K562 (cell line): ENCODE results near the gene TLX2. TPM values are rescaled to one million over a fixed set of nuclear protein-coding genes. Genes with fewer than 3 reads are reported as not detected.

Source experiments
- CBX3 ChIP-seq, 2 experiments: IDR thresholded peaks; 1 replicate in 1 of 2; 2 replicates in 1 of 2; pipeline ENCODE4 v1.6.1; 2012; ENCODE audit warnings: inconsistent platforms in 2 of 2, low read length in 2 of 2, borderline replicate concordance in 1 of 2, control low read depth in 1 of 2
- FOXA3 ChIP-seq, 2 experiments: fragments of 450-650 bp in 1 of 2; sonication (generic) in 1 of 2; formaldehyde crosslinking; IDR thresholded peaks in 1 of 2; conservative IDR thresholded peaks in 1 of 2; 2 replicates each; pipeline versions ENCODE4 v1.4.0 to v1.8.0; 2020 to 2022; ENCODE audit warnings: mild to moderate bottlenecking in 2 of 2, missing genetic modification reagents in 1 of 2
- MECOM ChIP-seq: fragments of 250-450 bp; sonication (Bioruptor Pico); IDR thresholded peaks from 2 replicates; pipeline ENCODE4 v1.8.0; 2022; ENCODE audit warnings: inconsistent platforms
- TAF7 ChIP-seq: fragments of 450-650 bp; IDR thresholded peaks from 2 replicates; pipeline ENCODE4 v1.6.1; 2016; ENCODE audit warnings: missing genetic modification characterization, missing compliant biosample characterization
- YY1 ChIP-seq, 3 experiments: IDR thresholded peaks; 2 replicates each; pipeline ENCODE4 v1.6.1; 2011; ENCODE audit warnings: low read length in 2 of 3, mild to moderate bottlenecking in 2 of 3, moderate library complexity in 2 of 3, borderline replicate concordance in 1 of 3, control low read depth in 1 of 3, low read depth in 1 of 3; ENCODE audit not compliant: insufficient read depth in 3 of 3, insufficient replicate concordance in 2 of 3, control insufficient read depth in 1 of 3, insufficient read length in 1 of 3; ENCODE audit errors: extremely low read depth in 1 of 3
- ZNF239 ChIP-seq: fragments of 250-450 bp; sonication (Bioruptor Pico); IDR thresholded peaks from 2 replicates; pipeline ENCODE4 v1.4.0; 2020; ENCODE audit warnings: mild to moderate bottlenecking
- polyA plus RNA-seq, 8 experiments: library from polyadenylated mRNA; depleted of rRNA in 4 of 8; stranded (reverse) in 5 of 8; unstranded in 3 of 8; fragments of >200 nt; fragmentation: Nextera tagmentation in 2 of 8; fragmentation: Illumina TruSeq in 1 of 8; extraction: Ambion mirVana in 2 of 8; extraction: Trizol in 1 of 8; gene quantifications; 2 replicates each; pipeline versions ENCODE4 v1.2.1 to v1.2.3, GENCODE V29; 2011 to 2014; ENCODE audit warnings: inconsistent platforms in 1 of 8, missing spikeins in 1 of 8
- total RNA-seq, 7 experiments: library from RNA; depleted of rRNA in 6 of 7; stranded (reverse); fragments of >200 nt in 6 of 7; fragmentation: Illumina TruSeq in 2 of 7; extraction: Trizol in 2 of 7; gene quantifications; 2 replicates each; pipeline versions ENCODE4 v1.2.1 to v1.2.3, GENCODE V29; 2011 to 2021; ENCODE audit warnings: low replicate concordance in 1 of 7
- TF ChIP-seq, protein P1 (sequence below): sonication (generic); formaldehyde crosslinking; IDR thresholded peaks from 2 replicates; pipeline ENCODE4 v1.8.1; 2022; ENCODE audit warnings: missing genetic modification reagents
- TF ChIP-seq, protein P2 (sequence below): fragments of 450-650 bp; formaldehyde crosslinking; IDR thresholded peaks from 2 replicates; pipeline ENCODE4 v1.4.0; 2022; ENCODE audit warnings: mild to moderate bottlenecking, moderate library complexity
- TF ChIP-seq, protein P3 (sequence below): fragments of 450-650 bp; formaldehyde crosslinking; IDR thresholded peaks from 2 replicates; pipeline ENCODE4 v1.4.0; 2020; ENCODE audit warnings: mild to moderate bottlenecking, moderate library complexity
- TF ChIP-seq, protein P4 (sequence below): fragments of 250-450 bp; sonication (Bioruptor Pico); IDR thresholded peaks from 2 replicates; pipeline ENCODE4 v1.4.0; 2020; ENCODE audit warnings: mild to moderate bottlenecking, moderate library complexity
- TF ChIP-seq, protein P5 (sequence below), 3 experiments: fragments of 200-800 bp in 1 of 3; sonication (Bioruptor generic) in 1 of 3; sonication (generic) in 1 of 3; formaldehyde crosslinking in 1 of 3; IDR thresholded peaks; 2 replicates each; pipeline versions ENCODE4 v1.6.1 to v1.8.0; 2016 to 2022; ENCODE audit warnings: mild to moderate bottlenecking in 2 of 3, missing compliant biosample characterization in 2 of 3, missing genetic modification characterization in 2 of 3, missing genetic modification reagents in 1 of 3
- TF ChIP-seq, protein P6 (sequence below): fragments of 450-650 bp; formaldehyde crosslinking; IDR thresholded peaks from 2 replicates; pipeline ENCODE4 v1.4.0; 2022; ENCODE audit warnings: missing genetic modification characterization

The TLX2 gene
- total and polyA plus RNA-seq, 9 of the 15 experiments (the other 6 are each of a cell fraction or from before 2014, with no cell fraction given): not detected

DNA sequence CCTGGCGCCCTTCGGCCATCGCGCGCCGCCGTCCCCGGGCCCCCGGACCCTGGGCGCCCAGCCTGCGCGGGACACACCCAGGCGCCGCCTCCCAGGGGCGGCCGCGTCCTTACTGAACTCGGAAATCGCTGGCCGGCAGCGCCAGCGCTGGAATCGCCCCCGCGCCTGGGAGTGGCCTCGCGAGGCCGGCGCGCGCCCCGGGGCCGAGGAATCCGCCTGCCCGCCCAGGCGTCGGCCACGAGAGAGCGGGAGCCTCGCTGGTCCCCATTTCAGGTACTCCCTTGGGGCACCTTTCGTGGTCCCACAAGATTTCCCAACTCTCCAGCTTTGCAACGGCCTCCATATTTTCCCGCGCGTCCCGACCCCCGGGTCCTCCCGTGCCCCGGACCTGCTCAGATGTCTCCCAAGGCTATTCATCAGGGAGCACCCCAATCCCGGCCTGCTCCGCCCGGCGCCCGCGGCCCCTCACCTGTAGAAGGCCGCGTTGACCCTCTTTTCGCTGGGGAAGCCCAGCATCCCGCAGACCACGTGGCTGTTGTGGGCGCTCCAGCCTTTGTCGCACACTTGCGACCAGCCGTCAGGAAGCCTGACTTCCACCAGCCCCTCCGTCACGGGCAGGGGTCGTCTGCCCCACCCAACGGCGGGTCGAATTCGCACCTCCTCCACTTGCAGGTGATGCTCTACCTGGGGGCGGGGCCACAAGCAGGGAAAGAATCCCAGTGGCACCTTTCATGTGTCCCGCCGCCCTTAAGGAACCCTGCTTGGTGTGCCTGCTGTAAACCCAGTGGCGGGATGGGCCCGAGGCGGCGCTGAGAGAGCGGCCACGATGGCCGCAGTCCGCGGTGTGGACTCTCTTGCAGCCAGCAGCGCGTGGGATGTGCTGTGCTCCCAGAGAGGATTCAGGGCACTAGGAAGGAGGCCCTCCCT is 34.9 kb downstream of the TLX2 start (continued):
- TF ChIP-seq, protein P1, sequence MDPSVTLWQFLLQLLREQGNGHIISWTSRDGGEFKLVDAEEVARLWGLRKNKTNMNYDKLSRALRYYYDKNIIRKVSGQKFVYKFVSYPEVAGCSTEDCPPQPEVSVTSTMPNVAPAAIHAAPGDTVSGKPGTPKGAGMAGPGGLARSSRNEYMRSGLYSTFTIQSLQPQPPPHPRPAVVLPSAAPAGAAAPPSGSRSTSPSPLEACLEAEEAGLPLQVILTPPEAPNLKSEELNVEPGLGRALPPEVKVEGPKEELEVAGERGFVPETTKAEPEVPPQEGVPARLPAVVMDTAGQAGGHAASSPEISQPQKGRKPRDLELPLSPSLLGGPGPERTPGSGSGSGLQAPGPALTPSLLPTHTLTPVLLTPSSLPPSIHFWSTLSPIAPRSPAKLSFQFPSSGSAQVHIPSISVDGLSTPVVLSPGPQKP: no peak
- TF ChIP-seq, protein P2, sequence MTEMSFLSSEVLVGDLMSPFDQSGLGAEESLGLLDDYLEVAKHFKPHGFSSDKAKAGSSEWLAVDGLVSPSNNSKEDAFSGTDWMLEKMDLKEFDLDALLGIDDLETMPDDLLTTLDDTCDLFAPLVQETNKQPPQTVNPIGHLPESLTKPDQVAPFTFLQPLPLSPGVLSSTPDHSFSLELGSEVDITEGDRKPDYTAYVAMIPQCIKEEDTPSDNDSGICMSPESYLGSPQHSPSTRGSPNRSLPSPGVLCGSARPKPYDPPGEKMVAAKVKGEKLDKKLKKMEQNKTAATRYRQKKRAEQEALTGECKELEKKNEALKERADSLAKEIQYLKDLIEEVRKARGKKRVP (CRISPR knock-in tag): no peak
- TF ChIP-seq MECOM: no peak
- TF ChIP-seq, protein P3, sequence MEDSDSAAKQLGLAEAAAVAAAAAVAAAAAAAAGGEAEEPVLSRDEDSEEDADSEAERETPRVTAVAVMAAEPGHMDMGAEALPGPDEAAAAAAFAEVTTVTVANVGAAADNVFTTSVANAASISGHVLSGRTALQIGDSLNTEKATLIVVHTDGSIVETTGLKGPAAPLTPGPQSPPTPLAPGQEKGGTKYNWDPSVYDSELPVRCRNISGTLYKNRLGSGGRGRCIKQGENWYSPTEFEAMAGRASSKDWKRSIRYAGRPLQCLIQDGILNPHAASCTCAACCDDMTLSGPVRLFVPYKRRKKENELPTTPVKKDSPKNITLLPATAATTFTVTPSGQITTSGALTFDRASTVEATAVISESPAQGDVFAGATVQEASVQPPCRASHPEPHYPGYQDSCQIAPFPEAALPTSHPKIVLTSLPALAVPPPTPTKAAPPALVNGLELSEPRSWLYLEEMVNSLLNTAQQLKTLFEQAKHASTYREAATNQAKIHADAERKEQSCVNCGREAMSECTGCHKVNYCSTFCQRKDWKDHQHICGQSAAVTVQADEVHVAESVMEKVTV (CRISPR knock-in tag): no peak
- peak in 1 of 2 experiments; percentile 35; a peak in 1 of 3 replicates for TF ChIP-seq CBX3 (IDR thresholded peaks at IDR 0.05; ENCODE audit: borderline replicate concordance in 1 of 2, low read length in 2 of 2)
- TF ChIP-seq, protein P4, sequence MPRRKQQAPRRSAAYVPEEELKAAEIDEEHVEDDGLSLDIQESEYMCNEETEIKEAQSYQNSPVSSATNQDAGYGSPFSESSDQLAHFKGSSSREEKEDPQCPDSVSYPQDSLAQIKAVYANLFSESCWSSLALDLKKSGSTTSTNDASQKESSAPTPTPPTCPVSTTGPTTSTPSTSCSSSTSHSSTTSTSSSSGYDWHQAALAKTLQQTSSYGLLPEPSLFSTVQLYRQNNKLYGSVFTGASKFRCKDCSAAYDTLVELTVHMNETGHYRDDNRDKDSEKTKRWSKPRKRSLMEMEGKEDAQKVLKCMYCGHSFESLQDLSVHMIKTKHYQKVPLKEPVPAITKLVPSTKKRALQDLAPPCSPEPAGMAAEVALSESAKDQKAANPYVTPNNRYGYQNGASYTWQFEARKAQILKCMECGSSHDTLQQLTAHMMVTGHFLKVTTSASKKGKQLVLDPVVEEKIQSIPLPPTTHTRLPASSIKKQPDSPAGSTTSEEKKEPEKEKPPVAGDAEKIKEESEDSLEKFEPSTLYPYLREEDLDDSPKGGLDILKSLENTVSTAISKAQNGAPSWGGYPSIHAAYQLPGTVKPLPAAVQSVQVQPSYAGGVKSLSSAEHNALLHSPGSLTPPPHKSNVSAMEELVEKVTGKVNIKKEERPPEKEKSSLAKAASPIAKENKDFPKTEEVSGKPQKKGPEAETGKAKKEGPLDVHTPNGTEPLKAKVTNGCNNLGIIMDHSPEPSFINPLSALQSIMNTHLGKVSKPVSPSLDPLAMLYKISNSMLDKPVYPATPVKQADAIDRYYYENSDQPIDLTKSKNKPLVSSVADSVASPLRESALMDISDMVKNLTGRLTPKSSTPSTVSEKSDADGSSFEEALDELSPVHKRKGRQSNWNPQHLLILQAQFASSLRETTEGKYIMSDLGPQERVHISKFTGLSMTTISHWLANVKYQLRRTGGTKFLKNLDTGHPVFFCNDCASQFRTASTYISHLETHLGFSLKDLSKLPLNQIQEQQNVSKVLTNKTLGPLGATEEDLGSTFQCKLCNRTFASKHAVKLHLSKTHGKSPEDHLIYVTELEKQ: no peak
- no peak for TF ChIP-seq ZNF239
- TF ChIP-seq, protein P5, sequence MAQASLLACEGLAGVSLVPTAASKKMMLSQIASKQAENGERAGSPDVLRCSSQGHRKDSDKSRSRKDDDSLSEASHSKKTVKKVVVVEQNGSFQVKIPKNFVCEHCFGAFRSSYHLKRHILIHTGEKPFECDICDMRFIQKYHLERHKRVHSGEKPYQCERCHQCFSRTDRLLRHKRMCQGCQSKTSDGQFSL (CRISPR knock-in tag; IDR thresholded peaks at IDR 0.05): no peak
- TF ChIP-seq, protein P5 (tag; IDR thresholded peaks at IDR 0.05): no peak
- TF ChIP-seq, protein P6, sequence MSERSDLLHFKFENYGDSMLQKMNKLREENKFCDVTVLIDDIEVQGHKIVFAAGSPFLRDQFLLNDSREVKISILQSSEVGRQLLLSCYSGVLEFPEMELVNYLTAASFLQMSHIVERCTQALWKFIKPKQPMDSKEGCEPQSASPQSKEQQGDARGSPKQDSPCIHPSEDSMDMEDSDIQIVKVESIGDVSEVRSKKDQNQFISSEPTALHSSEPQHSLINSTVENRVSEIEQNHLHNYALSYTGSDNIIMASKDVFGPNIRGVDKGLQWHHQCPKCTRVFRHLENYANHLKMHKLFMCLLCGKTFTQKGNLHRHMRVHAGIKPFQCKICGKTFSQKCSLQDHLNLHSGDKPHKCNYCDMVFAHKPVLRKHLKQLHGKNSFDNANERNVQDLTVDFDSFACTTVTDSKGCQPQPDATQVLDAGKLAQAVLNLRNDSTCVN (CRISPR knock-in tag): no peak
- no peak for TF ChIP-seq FOXA3 (CRISPR knock-in tag; conservative IDR thresholded peaks at IDR 0.05 in 1 of 2, IDR thresholded peaks at IDR 0.05 in 1 of 2)
- no peak for TF ChIP-seq TAF7 (tag)
- peak in 2 of 3 experiments; percentile 73 to 75 for TF ChIP-seq YY1 (IDR thresholded peaks at IDR 0.05; ENCODE audit: borderline replicate concordance in 1 of 3, control insufficient read depth in 1 of 3, extremely low read depth in 1 of 3, insufficient read depth in 3 of 3, insufficient read length in 1 of 3, insufficient replicate concordance in 2 of 3, low read depth in 1 of 3, low read length in 2 of 3)
